CD4-positive, alpha-beta T cell treated with Interleukin-15 for 1 hour (primary cell): Measurements from ENCODE around the gene PICALM.
A peak's percentile ranks its signal among the peaks of the same experiment; 100 is the strongest.
"Not testable (repeated sequence)": the region's sequence is repeated elsewhere in the genome, so short reads cannot be mapped to it uniquely, and the experiment has no call there.

Source experiments
- DNase-seq: peaks from one replicate; pipeline ENCODE4 v3.0.0-alpha.2; 2020

PICALM gene

GRCh38 chr11:86068951-86069407 lies at the start of gene PICALM:
Gene PICALM (minus strand): TSS chr11:86069084. CDS start chr11:86068780, 304 bp downstream.
- DNase-seq, result peak; percentile 99

- no peak for DNase-seq
These were observed 49.4 kb upstream of the PICALM start for GRCh38 chr11:86118253-86118652.

- no peak for DNase-seq
These were observed 48.8 kb upstream of the PICALM start for GRCh38 chr11:86117712-86118063.

- DNase-seq, result no peak
These were observed 48.3 kb upstream of the PICALM start for GRCh38 chr11:86117001-86117711.

DNA sequence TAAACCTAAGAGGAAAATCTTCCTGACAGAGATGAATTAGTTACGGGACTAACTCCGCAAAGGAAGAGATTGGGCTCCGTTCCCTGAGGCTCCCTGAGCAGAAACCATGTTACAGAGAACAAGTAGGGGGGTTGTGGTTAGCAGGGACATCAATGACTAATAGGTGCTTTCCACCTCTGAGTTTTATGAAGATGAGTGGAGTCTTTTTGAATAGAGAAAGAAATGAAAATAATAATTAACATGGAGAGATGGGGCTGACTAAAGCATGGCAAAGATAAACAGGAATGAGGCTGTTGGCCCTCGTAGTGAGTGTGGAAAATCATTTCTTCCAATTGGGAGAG lies 47.5 kb upstream of the PICALM start:
- no peak for DNase-seq

- DNase-seq, result no peak
These were observed 46.9 kb upstream of the PICALM start for GRCh38 chr11:86115542-86116385.

- DNase-seq, result no peak
These were observed 40.2 kb upstream of the PICALM start for GRCh38 chr11:86108890-86109638.

- DNase-seq, result no peak
These were observed 39.3 kb upstream of the PICALM start for GRCh38 chr11:86108191-86108590.

DNA sequence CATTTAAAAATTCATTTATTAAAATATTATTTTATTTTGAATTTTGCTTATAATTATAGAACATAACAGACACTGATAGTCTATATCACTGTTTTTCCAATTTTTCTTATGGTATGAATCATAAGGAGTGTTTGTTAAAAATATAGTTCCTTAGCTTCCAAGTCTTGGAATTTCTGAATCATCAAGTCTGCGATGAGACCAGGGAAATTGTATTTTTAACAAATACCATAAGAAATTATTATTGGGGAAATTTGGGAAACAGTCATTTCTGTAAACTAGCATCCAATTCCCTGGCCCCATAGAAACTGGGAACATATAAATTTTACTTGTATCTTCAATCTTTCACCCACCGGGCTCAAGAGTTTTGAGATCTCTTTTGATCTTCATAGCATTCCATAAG lies 38.0 kb upstream of the PICALM start:
- no peak for DNase-seq

DNA sequence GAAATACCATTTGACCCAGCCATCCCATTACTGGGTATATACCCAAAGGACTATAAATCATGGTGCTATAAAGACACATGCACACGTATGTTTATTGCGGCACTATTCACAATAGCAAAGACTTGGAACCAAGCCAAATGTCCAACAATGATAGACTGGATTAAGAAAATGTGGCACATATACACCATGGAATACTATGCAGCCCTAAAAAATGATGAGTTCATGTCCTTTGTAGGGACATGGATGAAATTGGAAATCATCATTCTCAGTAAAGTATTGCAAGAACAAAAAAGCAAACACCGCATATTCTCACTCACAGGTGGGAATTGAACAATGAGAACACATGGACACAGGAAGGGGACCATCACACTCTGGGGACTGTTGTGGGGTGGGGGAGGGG lies 37.1 kb upstream of the PICALM start:
- not testable (repeated sequence) for DNase-seq

DNA sequence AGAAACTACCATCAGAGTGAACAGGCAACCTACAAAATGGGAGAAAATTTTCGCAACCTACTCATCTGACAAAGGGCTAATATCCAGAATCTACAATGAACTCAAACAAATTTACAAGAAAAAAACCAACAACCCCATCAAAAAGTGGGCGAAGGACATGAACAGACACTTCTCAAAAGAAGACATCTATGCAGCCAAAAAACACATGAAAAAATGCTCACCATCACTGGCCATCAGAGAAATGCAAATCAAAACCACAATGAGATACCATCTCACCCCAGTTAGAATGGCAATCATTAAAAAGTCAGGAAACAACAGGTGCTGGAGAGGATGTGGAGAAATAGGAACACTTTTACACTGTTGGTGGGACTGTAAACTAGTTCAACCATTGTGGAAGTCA lies 36.7 kb upstream of the PICALM start:
- DNase-seq, result not testable (repeated sequence)

GRCh38 chr11:86103808-86104207 lies 34.9 kb upstream of the PICALM start:
- no peak for DNase-seq

DNA sequence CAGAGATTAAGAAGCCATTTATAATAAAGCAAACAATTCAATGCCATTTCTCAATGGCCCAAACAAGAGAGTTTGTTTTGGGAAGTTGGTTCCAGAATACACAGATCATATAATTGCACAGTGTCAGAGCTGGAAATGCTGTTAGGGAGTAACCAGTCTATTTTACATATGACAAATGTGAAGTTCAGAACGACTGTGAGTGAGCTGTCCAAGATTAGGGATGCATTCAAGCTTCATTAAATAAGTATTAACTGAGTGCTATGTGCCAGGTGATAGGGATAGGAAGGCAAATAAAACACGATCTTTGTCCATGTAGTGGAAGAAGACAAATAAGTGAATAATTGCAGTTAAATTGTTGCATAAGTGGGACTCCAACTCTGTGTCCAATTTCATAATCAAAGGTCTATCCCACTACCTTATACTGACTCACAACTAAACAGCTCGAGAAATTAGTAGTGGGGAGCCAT lies 33.1 kb upstream of the PICALM start:
- DNase-seq, result no peak

DNA sequence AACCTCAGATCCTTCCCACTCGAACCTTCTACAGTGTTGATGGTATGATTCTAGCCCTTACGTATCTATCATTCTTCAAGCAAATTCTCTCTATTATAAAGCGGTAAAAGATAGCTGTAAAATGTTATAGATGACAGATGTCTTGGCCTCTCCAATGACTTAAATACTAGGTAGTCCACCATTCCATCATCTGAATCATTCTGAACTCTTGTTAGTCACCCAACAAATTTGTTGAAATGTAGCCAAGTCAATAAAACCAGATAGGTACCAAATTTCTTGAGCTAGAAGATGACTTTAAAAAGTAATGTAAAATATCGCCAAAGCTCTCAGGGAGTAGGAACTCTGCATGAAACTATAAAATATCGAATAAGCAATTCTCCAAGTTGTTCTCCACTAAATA lies 32.6 kb upstream of the PICALM start:
- DNase-seq, result no peak

DNA sequence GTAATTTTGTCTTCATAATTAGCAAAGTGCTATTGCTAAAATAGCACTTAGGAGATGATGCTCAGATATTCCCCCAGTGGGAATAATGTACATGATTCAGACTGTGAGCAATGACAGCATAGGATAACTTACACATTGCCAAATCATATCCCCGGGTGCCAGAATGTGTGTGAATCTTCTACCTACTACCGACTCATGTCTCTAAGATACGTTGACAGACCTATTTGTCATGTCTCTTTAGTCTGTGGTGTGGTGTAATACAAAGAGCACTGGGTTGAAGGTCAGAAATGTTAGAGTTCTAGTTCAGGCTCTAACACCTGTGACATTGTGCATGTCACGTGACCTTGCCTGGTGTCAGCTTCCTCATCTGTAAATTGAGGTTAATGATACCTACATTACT lies 31.0 kb upstream of the PICALM start:
- DNase-seq, result no peak

GRCh38 chr11:86097980-86098379 lies 29.1 kb upstream of the PICALM start:
- DNase-seq, result no peak

- DNase-seq, result no peak
These were observed 22.7 kb upstream of the PICALM start for GRCh38 chr11:86091566-86091965.

DNA sequence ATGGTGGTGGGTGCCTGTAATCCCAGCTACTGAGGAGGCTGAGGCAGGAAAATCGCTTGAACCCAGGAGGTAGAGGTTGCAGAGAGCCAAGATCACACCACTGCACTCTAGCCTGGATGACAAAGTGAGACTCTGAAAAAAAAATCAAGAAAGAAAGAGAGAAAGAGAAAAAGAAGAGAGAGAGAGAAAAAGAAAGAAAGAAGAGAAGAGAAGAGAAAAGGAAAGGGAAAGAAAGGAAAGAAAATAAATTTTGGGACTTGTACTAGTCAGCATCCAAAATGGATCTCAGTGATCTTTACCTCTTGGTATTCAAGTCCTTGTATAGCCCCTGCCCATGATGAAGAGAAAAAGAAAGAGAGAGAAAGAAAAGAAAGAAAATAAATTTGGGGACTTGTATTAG lies 22.2 kb upstream of the PICALM start:
- DNase-seq, result no peak

DNA sequence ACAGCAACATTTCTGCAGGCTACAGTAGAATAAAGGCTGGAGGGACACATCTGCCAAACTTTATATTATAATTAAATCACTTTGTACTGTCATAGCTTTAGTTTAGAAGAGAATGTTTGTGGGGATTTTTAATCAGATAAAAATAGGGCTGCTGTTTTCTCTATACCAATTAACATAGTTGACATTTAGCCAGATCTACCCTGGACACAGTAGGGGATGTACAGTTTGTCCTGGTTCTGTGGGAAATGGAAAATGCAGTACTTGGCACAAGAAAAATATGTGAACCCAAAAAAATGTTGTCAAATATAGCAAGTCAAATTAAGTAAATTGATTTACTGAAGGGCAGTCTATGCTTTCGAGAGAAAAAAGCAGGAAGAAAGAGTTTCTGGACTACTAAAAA lies 20.8 kb upstream of the PICALM start:
- no peak for DNase-seq

- not testable (repeated sequence) for DNase-seq
These were observed 18.8 kb upstream of the PICALM start for GRCh38 chr11:86087688-86088087.

GRCh38 chr11:86087256-86087655 lies 18.4 kb upstream of the PICALM start:
- DNase-seq, result no peak

GRCh38 chr11:86081455-86081854 lies 12.6 kb upstream of the PICALM start:
- no peak for DNase-seq

- no peak for DNase-seq
These were observed 10.5 kb upstream of the PICALM start for GRCh38 chr11:86079421-86079820.

- DNase-seq, result no peak
These were observed 5.1 kb upstream of the PICALM start for GRCh38 chr11:86073948-86074347.
